Esophagus muscularis mucosa (tissue), 4 donors: ENCODE results near the gene VSIG8.

Experiments
- EP300 ChIP-seq: sonication (generic); formaldehyde crosslinking; IDR thresholded peaks from one replicate; pipeline ENCODE4 v1.6.1; 2017; ENCODE audit warnings: antibody characterized with exemption
- POLR2A ChIP-seq: fragments of 450-650 bp; IDR thresholded peaks from one replicate; pipeline ENCODE4 v1.6.1; 2017; ENCODE audit warnings: antibody characterized with exemption, moderate library complexity, mild to moderate bottlenecking, low read depth
- POLR2AphosphoS5 ChIP-seq, 2 donors: sonication (generic); formaldehyde crosslinking; IDR thresholded peaks; one replicate each; pipeline ENCODE4 v1.6.1; 2017; ENCODE audit warnings: antibody characterized with exemption in 2 of 2
- TF ChIP-seq, protein P1 (sequence below), 3 experiments: fragments of 200-600 bp in 2 of 3; fragments of 450-650 bp in 1 of 3; sonication (generic) in 2 of 3; IDR thresholded peaks; one replicate each; pipeline ENCODE4 v1.5.1; 2017 to 2019; ENCODE audit warnings: antibody characterized with exemption in 3 of 3, mild to moderate bottlenecking in 2 of 3, moderate library complexity in 1 of 3

DNA sequence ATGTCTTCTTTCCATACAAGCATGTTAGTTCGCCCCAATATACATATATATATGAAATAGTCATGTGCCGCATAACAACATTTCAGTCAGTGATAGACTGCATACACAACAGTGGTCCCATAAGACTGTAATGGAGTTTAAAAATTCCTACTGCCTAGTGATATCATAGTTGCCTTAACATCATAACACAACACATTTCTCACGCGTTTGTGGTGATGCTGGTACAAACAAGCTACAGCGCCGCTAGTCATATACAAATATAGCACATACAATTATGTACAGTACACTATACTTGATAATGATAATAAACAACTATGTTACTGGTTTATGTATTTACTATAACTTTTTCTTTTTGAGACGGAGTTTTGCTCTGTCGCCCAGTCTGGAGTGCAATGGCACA lies 46.5 kb downstream of the VSIG8 start:
- TF ChIP-seq, protein P1, sequence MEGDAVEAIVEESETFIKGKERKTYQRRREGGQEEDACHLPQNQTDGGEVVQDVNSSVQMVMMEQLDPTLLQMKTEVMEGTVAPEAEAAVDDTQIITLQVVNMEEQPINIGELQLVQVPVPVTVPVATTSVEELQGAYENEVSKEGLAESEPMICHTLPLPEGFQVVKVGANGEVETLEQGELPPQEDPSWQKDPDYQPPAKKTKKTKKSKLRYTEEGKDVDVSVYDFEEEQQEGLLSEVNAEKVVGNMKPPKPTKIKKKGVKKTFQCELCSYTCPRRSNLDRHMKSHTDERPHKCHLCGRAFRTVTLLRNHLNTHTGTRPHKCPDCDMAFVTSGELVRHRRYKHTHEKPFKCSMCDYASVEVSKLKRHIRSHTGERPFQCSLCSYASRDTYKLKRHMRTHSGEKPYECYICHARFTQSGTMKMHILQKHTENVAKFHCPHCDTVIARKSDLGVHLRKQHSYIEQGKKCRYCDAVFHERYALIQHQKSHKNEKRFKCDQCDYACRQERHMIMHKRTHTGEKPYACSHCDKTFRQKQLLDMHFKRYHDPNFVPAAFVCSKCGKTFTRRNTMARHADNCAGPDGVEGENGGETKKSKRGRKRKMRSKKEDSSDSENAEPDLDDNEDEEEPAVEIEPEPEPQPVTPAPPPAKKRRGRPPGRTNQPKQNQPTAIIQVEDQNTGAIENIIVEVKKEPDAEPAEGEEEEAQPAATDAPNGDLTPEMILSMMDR (IDR thresholded peaks at IDR 0.05), result no peak
- TF ChIP-seq POLR2AphosphoS5 (IDR thresholded peaks at IDR 0.05) (no peak), POLR2A (no peak), EP300 (no peak)
